SK-N-SH (cell line): ENCODE measurements around the gene HSPH1. TPM values are rescaled to one million over a fixed set of nuclear protein-coding genes. Genes with fewer than 3 reads are reported as not detected.

Experiments used
- CTCF ChIA-PET: fragments of 300-600, 350-600 bp; formaldehyde crosslinking; extraction: SDS; loops from one replicate; lab custom pipeline; 2021; lab: Yijun Ruan, JAX
- POLR2A ChIA-PET: fragments of 350-600 bp; sonication (Branson Sonifier 250); formaldehyde crosslinking; extraction: SDS; loops from one replicate; lab custom pipeline; 2020; ENCODE audit warnings: antibody characterized with exemption, inconsistent platforms; lab: Yijun Ruan, JAX
- DNase-seq: peaks from one replicate; pipeline ENCODE4 v3.0.0; 2012
- H2AFZ ChIP-seq: fragments of 200-600 bp; sonication (generic); 2 replicates; pipeline ENCODE4 v1.8.1; 2016; ENCODE audit warnings: antibody characterized with exemption, mild to moderate bottlenecking, low read depth
- H3F3A ChIP-seq: fragments of 200-600 bp; sonication (generic); replicated peaks from 2 replicates; pipeline ENCODE3; 2016; ENCODE audit warnings: antibody characterized with exemption, mild to moderate bottlenecking; ENCODE audit not compliant: insufficient read depth
- H3K27ac ChIP-seq, 2 experiments: fragments of 200-500 bp in 1 of 2; fragments of 200-600 bp in 1 of 2; sonication (Bioruptor generic) in 1 of 2; sonication (generic), shearing (Covaris generic) in 1 of 2; 2 replicates each; pipeline versions ENCODE4 v1.5.1 to v1.6.1; 2014 to 2016; ENCODE audit warnings: low read depth in 2 of 2, inconsistent platforms in 1 of 2, low read length in 1 of 2, mild to moderate bottlenecking in 1 of 2, mixed read lengths in 1 of 2
- H3K27me3 ChIP-seq: fragments of 200-600 bp; sonication (generic), shearing (Covaris generic); 2 replicates; pipeline ENCODE4 v1.6.1; 2016; ENCODE audit warnings: mixed run types; ENCODE audit not compliant: insufficient read depth
- H3K36me3 ChIP-seq, 2 experiments: fragments of 200-500 bp in 1 of 2; fragments of 200-600 bp in 1 of 2; sonication (Bioruptor generic) in 1 of 2; sonication (generic) in 1 of 2; replicated peaks in 1 of 2; 2 replicates each; pipeline versions ENCODE3 to v1.5.1; 2014 to 2016; ENCODE audit warnings: low read length in 1 of 2, mild to moderate bottlenecking in 1 of 2; ENCODE audit not compliant: insufficient read depth in 2 of 2, control insufficient read depth in 1 of 2
- H3K4me1 ChIP-seq, 2 experiments: fragments of 200-500 bp in 1 of 2; fragments of 200-600 bp in 1 of 2; sonication (Bioruptor generic) in 1 of 2; sonication (generic), shearing (Covaris generic) in 1 of 2; 2 replicates each; pipeline versions ENCODE4 v1.5.1 to v1.6.1; 2014 to 2016; ENCODE audit warnings: low read depth in 1 of 2, low read length in 1 of 2, mixed run types in 1 of 2; ENCODE audit not compliant: insufficient read depth in 2 of 2, control insufficient read depth in 1 of 2
- H3K4me2 ChIP-seq: fragments of 200-600 bp; sonication (generic), shearing (Covaris generic); 2 replicates; pipeline ENCODE4 v1.6.1; 2017; ENCODE audit warnings: mixed run types
- H3K4me3 ChIP-seq, 2 experiments: fragments of 200-500 bp in 1 of 2; fragments of 200-600 bp in 1 of 2; sonication (Bioruptor generic) in 1 of 2; sonication (generic), shearing (Covaris generic) in 1 of 2; 2 replicates each; pipeline versions ENCODE4 v1.5.1 to v1.8.1; 2014 to 2016; ENCODE audit warnings: low read depth in 2 of 2, inconsistent platforms in 1 of 2, low read length in 1 of 2, mild to moderate bottlenecking in 1 of 2, mixed read lengths in 1 of 2, moderate library complexity in 1 of 2
- H3K79me2 ChIP-seq: fragments of 200-600 bp; sonication (generic); 2 replicates; pipeline ENCODE4 v1.8.1; 2017; ENCODE audit warnings: mild to moderate bottlenecking; ENCODE audit not compliant: insufficient read depth
- H3K9ac ChIP-seq: fragments of 200-600 bp; sonication (generic); 2 replicates; pipeline ENCODE4 v1.6.1; 2017; ENCODE audit warnings: mixed run types
- H3K9me2 ChIP-seq: fragments of 200-600 bp; sonication (generic); 2 replicates; pipeline ENCODE4 v1.6.1; 2017; ENCODE audit warnings: mixed run types
- H3K9me3 ChIP-seq: fragments of 200-600 bp; sonication (generic); 2 replicates; pipeline ENCODE4 v1.6.1; 2017; ENCODE audit warnings: mixed run types, mild to moderate bottlenecking, moderate library complexity
- H4K20me1 ChIP-seq: fragments of 200-600 bp; sonication (generic); 2 replicates; pipeline ENCODE4 v1.6.1; 2017; ENCODE audit warnings: mild to moderate bottlenecking, mixed run types; ENCODE audit not compliant: insufficient read depth
- CTCF ChIP-seq: fragments of 200-600 bp; sonication (generic); IDR thresholded peaks from 2 replicates; pipeline ENCODE4 v1.6.1; 2017; ENCODE audit warnings: antibody characterized with exemption, mild to moderate bottlenecking, moderate library complexity
- ELF1 ChIP-seq: IDR thresholded peaks from 2 replicates; pipeline ENCODE4 v1.4.0; 2012
- EP300 ChIP-seq, 2 experiments: IDR thresholded peaks; 2 replicates each; pipeline versions ENCODE4 v1.4.0 to v1.6.1; 2012; ENCODE audit warnings: borderline replicate concordance in 1 of 2, low read depth in 1 of 2, low read length in 1 of 2
- EZH2phosphoT487 ChIP-seq: fragments of 200-600 bp; sonication (generic); IDR thresholded peaks from 2 replicates; pipeline ENCODE4 v1.6.1; 2017; ENCODE audit warnings: low read depth, mixed run types, mild to moderate bottlenecking, antibody characterized with exemption, moderate library complexity, borderline replicate concordance
- FOXM1 ChIP-seq: IDR thresholded peaks from 2 replicates; pipeline ENCODE4 v1.4.0; 2012; ENCODE audit warnings: low read depth, mild to moderate bottlenecking
- GABPA ChIP-seq: IDR thresholded peaks from 2 replicates; pipeline ENCODE4 v1.4.0; 2012; ENCODE audit warnings: low read depth, mild to moderate bottlenecking
- GATA2 ChIP-seq: sonication (generic); formaldehyde crosslinking; IDR thresholded peaks from 2 replicates; pipeline ENCODE4 v1.5.0; 2020; ENCODE audit warnings: mild to moderate bottlenecking, missing genetic modification reagents
- NFIC ChIP-seq: IDR thresholded peaks from 2 replicates; pipeline ENCODE4 v1.4.0; 2012; ENCODE audit warnings: borderline replicate concordance
- NRF1 ChIP-seq: IDR thresholded peaks from 2 replicates; pipeline ENCODE4 v1.6.1; 2012; ENCODE audit warnings: low read depth, mild to moderate bottlenecking, low read length
- POLR2AphosphoS5 ChIP-seq: IDR thresholded peaks from 2 replicates; pipeline ENCODE4 v1.6.1; 2012; ENCODE audit warnings: low read depth, low read length
- RCOR1 ChIP-seq: fragments of 150-350 bp; IDR thresholded peaks from 2 replicates; pipeline ENCODE4 v1.6.1; 2017; ENCODE audit warnings: antibody characterized with exemption, low read length
- REST ChIP-seq: IDR thresholded peaks from 2 replicates; pipeline ENCODE4 v1.6.1; 2012; ENCODE audit warnings: mild to moderate bottlenecking, low read depth, low read length, moderate library complexity
- SIN3A ChIP-seq: IDR thresholded peaks from 2 replicates; pipeline ENCODE4 v1.6.1; 2012; ENCODE audit warnings: low read depth, mild to moderate bottlenecking, low read length, moderate library complexity, borderline replicate concordance
- YY1 ChIP-seq: IDR thresholded peaks from 2 replicates; pipeline ENCODE4 v1.4.0; 2012; ENCODE audit warnings: low read depth, mild to moderate bottlenecking
- WGBS: methylation state at CpG from one replicate; pipeline ENCODE4 v1.1.6; 2017; ENCODE audit warnings: low lambda C conversion rate; 5-methylcytosine and 5-hydroxymethylcytosine counted together
- polyA plus RNA-seq, 3 experiments: library from polyadenylated mRNA; depleted of rRNA; stranded (reverse); fragments of >200 nt; gene quantifications; 2 replicates each; pipeline ENCODE4 v1.2.3, GENCODE V29; 2012

Gene HSPH1
- polyA plus RNA-seq, 1 of the 3 experiments (the other 2 are of a cell fraction): 32.8 TPM

- no peaks in the 10 kb centered on the region for H3F3A ChIP-seq
- H3K4me3 ChIP-seq: no peak overlapping the region
- H3K9me2 ChIP-seq: no peaks in the 10 kb centered on the region
- H2AFZ ChIP-seq: no peak overlapping the region
- no peak for DNase-seq
- H3K27ac ChIP-seq: no peak overlapping the region
- CTCF ChIA-PET: no interaction called here
- no peaks in the 10 kb centered on the region for H3K79me2 ChIP-seq
- no peaks in the 10 kb centered on the region for H3K9me3 ChIP-seq
- no peaks in the 10 kb centered on the region; the same call in 1 of the 2 replicates for H3K27me3 ChIP-seq
- POLR2A ChIA-PET: no interaction called here
- no peaks in the 10 kb centered on the region for H3K36me3 ChIP-seq
- no peak overlapping the region for H3K4me2 ChIP-seq
- H3K9ac ChIP-seq: no peak overlapping the region
- TF ChIP-seq FOXM1 (no peak), GATA2 (no peak), CTCF (no peak), NRF1 (no peak), GABPA (no peak), RCOR1 (no peak), SIN3A (no peak), ELF1 (no peak), POLR2AphosphoS5 (no peak), EP300 (IDR thresholded peaks at IDR 0.05; ENCODE audit: borderline replicate concordance in 1 of 2, low read depth in 1 of 2, low read length in 1 of 2) (no peak), YY1 (no peak), NFIC (no peak), EZH2phosphoT487 (no peak)
- peaks cover 0 to 10% of the 10 kb centered on the region in 2 experiments; a peak in 1 of 4 replicates for H3K4me1 ChIP-seq
- 85% methylated on average over 16 of the region's 16 CpGs for WGBS
- H4K20me1 ChIP-seq: no peaks in the 10 kb centered on the region
These were observed 70.6 kb downstream of the HSPH1 start for GRCh38 chr13:31090961-31091624.

- Histone ChIP-seq H3K27ac (no peak overlapping the region), H3K9ac (no peak overlapping the region), H3F3A (no peaks in the 10 kb centered on the region), H3K9me2 (no peaks in the 10 kb centered on the region), H4K20me1 (no peaks in the 10 kb centered on the region), H3K4me2 (no peak overlapping the region), H3K4me1 (peaks cover 0 to 10% of the 10 kb centered on the region in 2 experiments; a peak in 1 of 4 replicates), H3K36me3 (no peaks in the 10 kb centered on the region), H3K4me3 (no peak overlapping the region), H3K79me2 (no peaks in the 10 kb centered on the region), H2AFZ (no peak overlapping the region)
- ChIA-PET POLR2A (no interaction called here), CTCF (interaction anchor here (1.4 kb wide), 1 partner anchor 958 kb away, joined by 3 read pairs; no protein-coding TSS in a partner anchor)
- WGBS: 74% methylated on average over 5 of the region's 5 CpGs
- TF ChIP-seq REST: no peak
- TF ChIP-seq, all 33 proteins: peak for 0
- H3K27me3 ChIP-seq: no peaks in the 10 kb centered on the region; the same call in 1 of the 2 replicates
- DNase-seq: no peak
- H3K9me3 ChIP-seq: no peaks in the 10 kb centered on the region
These were observed 71.6 kb downstream of the HSPH1 start for GRCh38 chr13:31090096-31090495.
